T-helper 2 cell treated with Interferon-gamma antibody and Interleukin-4, amounts not matched to agents 100 ng/mL and 5 ng/mL, for 36 hours (primary cell): ENCODE measurements around the gene ASF1B. TPM values are rescaled to one million over a fixed set of nuclear protein-coding genes. Genes with fewer than 3 reads are reported as not detected.

ENCODE experiments used
- intact Hi-C: fragments of 100-400 bp; cut with micrococcal nuclease; formaldehyde crosslinking; loops from one replicate; pipeline ENCODE4 v1.15.1; 2023
- total RNA-seq: library from RNA; stranded (reverse); gene quantifications from 2 replicates; pipeline ENCODE4 v1.2.3, GENCODE V29; 2022

The ASF1B gene
- total RNA-seq, 1 donor from 2014 or later, result 114 TPM

DNA sequence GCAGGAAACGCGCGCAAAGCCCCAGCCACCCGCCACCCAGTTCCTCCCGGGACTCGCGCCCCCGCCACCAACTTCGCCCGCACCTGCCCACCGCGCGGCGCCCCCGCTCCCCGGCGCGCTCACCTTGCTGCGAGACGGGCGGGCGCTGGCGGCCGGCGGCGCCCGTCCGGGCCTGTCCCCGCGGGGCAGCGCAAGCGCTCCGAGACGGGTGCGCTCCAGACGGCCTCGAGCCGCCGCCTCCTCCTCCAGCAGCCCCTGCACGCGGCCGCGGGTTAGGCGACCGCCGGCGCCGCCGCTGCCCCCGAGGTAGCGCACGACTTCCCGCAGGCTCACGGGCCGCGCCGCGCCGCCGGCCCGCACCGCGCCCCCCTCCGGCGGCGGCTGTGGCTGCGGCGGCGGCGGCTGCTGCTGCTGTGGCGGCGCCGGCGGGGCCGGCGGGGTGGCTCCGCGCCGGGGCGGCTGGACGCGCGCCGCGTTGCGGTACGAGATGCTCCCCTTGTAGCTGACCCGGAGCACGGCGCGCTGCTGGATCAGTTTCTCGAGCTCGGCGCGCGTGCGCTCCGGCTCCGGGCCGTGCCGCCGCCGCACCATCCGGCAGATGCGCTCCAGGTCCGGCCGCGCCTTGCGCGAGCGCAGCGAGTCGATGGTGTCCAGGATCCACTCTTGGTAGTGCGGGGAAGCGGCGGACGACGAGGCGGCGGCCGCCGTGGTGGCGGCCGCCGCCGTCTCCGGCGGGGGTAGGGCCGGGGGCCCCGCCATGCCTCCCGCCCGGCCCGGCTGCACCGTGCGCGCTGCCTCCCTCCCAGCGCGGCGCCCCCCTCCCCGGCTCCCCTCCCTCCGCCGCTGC, 46.5 kb downstream of the ASF1B start:
- intact Hi-C loops, result loop anchor here (10.0 kb wide), 1 partner anchor 1145 kb away; the partner anchor contains the start of gene RAD23A

DNA sequence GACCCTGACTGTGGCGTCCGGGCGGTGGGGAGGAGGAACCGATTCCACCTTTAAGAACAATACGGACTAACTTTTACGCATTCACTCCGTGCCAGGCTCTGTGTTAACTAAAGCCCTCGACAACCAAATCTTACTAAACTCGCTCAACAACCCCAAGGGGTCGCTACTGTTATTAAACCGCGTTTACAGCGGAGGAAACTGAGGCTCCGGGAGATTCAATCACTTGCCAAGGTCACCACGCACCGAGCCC, 47.1 kb downstream of the ASF1B start:
- intact Hi-C loops, result loop anchor here (10.0 kb wide), 1 partner anchor 1145 kb away; the partner anchor contains the start of gene RAD23A

DNA sequence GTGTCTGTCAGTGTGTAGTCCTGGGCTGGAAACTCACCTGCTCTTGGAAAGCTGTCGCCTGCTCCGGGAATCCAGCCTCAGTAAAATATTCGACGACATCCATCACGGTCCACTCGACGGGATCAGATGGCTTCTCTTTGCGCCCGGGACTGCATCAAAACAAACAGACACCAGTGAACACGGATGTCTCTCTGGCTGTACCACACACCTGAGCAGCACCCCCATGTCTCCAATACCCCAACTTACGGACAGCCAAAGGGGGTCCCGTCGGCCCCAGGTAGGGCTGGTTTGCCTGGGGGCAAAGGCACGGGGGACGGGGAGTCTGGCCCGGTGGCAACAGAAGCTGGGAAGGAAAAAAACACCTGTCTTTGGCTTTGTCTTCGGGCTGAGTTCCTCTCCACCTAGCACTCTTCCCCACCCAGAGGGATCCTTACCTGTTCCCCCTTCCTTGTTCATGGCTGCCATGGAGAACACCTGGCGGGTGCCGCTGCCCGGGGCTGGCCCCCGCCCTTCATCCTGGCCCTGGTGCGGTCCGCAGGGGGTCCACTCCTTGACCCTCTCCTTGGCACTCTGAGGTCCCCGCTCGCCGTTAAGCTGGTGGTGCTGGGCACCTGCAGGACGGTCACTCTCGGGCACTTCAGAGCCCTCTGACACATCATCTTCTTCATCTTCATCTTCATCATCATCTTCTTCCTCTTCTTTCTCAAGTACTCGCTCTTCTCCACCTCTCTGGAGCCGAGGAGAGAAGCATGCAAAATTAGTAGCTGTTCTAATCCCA, 47.6 kb downstream of the ASF1B start:
- intact Hi-C loops, result loop anchor here (10.0 kb wide), 1 partner anchor 1144 kb away; the partner anchor contains the start of gene RAD23A

DNA sequence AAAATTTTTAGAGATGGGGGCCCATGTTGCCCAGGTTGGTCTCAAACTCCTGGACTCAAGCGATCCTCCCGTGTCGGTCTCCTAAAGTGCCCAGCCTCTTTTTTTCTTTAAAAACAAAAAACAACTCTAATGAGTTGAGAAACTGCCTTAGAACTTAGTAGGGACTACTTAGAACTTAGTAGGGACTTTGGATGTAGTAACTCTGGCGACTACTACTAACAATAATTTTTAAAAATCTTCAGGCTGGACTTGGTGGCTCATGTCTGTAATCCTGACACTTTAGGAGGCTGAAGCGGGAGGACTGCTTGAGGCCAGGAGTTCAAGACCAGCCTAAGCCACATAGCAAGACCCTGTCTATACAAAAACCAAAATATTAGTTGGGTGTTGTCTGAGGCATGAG, 50.3 kb downstream of the ASF1B start:
- intact Hi-C loops, result loop anchor here (10.0 kb wide), 1 partner anchor 1141 kb away; the partner anchor contains the start of gene RAD23A

DNA sequence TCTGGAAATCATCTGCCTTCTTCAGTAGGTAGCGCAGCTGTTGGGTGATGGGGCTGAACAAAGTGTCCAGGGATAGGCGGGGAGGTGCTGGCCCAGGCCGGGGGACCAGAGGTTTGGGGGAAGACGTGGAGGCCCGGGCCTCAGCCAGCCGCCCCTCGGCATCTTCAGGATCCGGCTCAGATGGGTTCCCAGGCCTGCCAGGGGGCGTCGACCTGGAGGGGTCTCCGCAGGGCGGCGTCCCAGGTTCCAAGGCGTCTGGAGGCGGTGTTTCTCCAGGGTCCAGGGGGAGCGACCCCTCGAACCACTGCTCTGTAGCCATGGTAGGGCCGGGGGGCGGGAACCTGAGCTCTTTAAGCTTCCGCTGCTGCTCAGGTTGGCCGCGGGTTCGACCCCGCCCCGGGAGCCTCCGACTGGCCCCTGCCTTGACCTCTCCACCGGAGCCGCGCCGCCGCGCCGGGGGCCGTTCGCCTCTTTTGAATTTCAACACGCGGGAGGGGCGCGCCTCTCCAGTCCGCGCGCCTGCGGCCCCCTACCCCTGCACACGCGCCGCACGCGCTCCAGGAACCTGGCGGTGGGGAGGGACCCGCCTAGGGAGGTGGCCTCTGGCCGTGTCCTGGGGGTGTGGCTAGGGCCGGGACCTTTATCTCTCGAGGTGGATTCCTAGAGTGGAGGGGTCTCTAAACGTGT, 50.9 kb downstream of the ASF1B start, which contains the start of gene C19orf67:
C19orf67 (minus strand) TSS at position 475 of the 687 bp plus-strand sequence; CDS start at position 319, 156 bp downstream.
- intact Hi-C loops, result loop anchor here (10.0 kb wide), 1 partner anchor 1141 kb away; the partner anchor contains the start of gene RAD23A

DNA sequence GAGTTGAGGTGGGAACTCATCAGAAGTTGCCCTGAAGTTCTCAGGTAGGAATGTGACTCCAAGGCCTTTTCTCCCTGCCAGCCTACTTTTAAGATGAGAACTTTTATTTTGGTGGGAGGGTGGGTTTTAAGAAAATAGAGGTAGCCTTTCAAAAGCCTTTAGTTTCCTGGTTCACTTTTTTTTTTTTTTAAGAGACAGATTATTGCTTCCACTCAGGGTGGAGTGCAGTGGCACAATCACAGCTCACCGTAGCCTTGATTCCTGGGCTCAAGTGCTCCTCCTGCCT, 53.8 kb downstream of the ASF1B start:
- intact Hi-C loops, result loop anchor here (5.0 to 10.0 kb wide), 2 partner anchors 310 to 1138 kb away; partner anchors contain the start of genes C19orf53 and RAD23A

DNA sequence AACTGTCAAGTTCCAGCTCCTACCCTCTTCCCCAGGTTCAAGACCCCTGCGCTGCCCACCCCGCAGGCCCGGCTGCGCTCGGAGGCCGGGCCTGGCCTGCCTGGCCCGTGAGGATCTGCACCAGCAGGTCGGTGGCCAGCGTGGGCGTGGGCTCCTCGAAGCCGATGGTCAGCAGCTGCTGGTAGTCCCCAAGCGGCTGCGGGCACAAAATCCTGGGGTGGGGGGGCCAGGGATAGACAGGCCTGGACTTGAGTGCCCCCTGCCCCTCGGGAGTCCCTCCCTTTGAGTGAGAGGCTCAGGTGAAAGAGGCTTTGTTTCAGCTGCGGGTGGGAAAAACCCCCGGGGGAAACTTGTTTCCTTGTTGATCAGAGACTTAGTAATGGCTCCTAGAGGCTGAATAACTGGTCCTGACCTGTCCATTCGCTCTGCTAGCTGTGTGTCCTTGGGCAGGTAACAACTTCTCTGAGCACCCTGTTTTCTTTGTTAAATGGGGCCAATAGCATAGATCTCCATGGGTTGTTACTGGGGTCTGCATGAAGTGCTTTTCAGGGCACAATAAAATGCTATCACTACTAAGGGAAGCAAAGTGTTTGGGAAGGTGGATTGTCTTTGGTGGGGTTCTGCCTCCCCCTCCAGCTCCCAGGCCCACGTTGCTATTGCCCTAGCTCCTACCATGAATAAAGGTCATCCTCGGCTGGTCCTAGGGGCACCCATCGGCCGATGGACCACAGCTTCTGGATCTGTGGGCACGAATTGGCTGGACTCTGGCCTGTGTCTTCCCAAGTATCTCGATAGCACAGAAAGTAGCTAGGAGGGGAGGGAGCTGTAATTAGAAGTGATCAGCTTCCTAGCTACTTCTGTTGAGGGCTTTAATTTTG, 54.4 kb downstream of the ASF1B start:
- intact Hi-C loops, result loop anchor here (1.0 to 10.0 kb wide), 7 partner anchors 9 to 1137 kb away; partner anchors contain the start of genes C19orf53, DCAF15, IER2 and PRKACA

DNA sequence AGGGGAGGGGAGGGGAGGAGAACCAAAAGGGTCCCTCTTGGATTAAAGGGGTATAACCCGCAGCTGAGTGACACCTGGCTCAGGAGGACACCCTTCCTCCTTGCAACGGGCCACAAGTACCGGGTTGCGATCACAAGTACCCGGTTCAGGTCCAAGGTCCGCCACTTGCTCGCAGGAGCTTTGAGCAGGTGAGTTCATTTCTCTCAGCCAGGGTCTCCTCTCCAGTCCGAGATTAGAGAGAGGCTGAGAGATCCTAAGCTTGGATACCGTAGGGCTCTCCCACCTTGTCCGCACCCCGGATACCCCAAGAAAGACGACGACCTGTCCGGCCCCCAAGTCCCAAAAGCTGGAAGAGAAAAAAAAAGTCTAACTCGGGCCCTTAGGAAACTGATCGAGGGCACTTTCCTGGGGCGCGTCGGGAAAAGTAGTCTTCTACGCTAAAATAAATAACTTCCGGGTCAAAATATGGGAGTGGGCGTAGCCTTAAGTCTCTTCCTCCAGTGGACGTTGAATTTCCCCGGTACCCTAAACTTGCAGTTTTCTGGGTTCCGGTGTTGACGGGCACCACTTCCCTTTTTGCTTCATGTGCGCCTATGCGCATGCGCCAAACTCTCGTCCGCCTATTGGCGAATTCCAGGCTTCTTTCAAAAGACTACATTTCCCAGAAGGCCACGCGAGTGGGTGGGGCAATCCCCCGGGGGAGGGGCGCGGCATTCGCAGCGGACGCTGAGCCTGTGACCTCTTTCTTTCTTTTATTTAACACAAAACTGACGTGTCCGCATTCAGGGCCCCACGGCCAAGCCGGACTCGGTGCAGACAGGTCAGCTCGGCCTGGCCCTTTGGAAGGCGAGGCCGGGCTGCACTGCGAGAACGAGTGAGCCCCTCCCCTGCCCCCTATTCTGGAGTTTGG, 55.2 kb downstream of the ASF1B start:
- intact Hi-C loops, result loop anchor here (1.0 to 10.0 kb wide), 7 partner anchors 10 to 1136 kb away; partner anchors contain the start of genes C19orf53, DCAF15, IER2 and PRKACA

DNA sequence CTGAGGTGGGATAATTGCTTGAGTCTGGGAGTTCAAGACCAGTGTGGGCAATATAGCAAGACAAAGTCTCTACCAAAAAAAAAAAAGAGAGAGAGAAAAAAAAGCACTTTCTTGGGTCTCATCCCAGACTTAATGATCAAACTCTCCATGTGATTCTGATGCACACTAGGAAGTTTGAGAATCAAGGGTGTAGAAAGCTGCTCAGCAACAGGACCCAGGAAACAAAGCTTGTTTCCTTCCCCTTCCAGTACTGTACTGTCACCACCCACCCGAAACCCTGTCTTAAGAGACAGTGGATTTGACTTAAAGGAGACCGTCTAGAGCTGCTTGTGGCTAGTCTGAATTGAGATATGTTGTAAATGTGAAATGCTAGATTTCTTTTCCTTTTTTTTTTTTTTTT, 58.0 kb downstream of the ASF1B start:
- intact Hi-C loops, result no loop called here

DNA sequence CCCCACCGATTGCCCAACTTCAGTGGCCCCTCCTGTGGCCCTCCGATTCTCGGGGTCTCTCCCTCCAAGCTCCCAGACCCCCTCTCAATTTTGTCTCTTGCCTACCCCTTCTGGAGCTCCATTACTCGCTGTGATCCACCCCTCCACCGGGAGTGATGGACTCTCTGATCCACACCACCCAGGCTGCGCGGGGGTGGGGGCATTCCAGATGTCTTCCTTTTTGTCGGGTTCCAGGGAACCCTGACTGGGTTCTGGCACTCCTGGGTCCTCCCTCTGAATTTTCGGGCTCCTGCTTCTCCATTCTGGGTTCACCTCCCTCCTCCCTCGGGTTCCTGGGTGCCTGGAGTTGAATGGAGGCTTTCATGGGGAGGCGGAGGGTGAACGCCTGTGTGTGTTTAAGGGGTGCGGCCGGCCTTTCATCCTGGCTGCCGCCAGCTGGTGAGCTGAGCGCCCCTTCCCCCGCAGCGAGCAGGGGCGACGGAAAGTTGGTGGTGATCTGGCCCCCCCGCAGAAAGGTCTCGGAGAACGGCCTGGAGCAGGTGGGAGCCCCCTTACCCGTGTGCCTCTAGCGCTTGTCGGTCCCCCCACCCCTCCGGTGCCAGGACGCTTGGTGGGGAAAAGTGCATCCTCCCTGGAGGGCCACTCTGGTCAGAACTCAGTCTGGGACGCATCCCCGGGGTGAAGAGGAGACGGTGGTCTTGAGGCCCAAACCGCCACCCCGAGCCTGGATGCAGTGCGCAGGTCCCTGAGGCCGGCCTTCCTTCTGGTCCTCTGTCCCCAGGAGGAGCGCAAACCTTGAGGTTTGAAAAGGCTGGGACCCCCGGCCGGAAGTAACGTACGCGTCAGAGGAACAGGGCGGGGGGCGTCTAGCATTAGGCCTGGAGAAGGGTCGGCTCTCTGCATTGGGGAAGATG, 62.2 kb downstream of the ASF1B start:
- intact Hi-C loops, result loop anchor here (1.0 to 5.0 kb wide), 4 partner anchors 62 to 444 kb away; partner anchors contain the start of genes ASF1B, DNAJB1 and RFX1

DNA sequence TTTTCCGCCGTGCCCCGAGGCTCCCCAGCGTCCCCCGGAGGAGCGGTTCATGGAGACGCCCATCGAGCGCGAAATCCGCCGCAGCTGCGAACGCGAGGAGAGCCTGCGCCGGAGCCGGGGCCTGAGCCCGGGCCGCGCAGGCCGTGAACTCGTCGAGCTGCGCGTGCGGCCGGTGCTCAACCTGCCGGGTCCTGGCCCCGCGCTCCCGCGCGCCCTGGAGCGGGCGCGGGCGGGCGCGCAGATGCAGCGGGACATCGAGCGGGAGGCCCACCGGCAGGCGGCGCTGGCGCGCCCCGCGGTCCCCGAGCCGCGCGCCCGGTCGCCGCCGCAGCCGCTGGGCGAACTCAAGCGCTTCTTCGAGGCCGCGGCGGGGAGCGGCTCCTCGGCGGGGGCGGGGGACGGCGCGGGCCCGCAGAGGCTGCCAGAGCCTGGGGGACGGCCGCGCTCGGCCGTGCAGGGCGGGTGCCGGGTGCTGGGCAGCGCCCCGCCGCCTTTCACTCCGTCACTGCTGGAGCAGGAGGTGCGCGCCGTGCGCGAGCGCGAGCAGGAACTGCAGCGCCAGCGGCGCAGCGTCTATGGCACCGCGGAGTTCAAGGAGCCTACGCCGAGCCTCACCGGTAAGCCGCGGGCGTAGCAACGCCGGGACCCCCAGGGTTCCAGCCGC, 63.0 kb downstream of the ASF1B start:
- intact Hi-C loops, result loop anchor here (1.0 to 5.0 kb wide), 4 partner anchors 63 to 445 kb away; partner anchors contain the start of genes ASF1B, DNAJB1 and RFX1

DNA sequence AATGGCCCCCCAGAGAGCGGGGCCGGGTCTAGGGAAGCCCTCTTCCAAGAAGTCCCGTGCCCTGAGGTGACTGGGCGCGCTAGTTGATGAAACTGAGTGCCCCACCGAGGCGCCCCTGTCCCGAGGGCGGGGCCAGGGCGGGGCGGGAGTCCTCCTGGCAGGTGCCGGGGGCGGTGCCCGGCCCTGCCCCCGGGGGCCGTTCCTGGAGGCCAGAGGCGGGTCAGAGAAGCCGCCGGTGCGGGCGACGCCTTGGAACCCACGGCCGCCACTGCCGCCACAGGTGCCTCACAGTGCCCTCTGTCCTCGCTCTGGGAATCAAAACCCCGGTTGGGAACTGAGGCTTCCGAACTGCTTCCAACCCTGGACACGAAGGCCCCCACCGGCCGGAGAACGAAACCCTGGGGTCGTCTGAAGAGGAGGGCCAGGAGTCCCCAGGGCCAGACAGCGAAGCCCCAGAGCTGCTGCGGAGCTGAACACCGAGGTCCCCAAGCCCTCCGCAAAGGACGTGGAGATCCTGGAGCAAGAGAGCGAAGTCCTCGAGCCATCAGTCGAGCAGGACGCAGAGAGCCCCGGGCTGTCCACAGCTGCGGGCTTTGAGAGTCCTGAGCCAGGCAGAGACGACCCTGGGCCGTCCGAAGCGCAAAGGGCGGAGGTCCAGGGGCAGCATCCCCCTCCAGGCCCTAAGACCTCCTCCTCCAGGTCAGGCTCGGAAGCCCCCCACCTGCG, 63.7 kb downstream of the ASF1B start, which contains the start of gene MISP3:
MISP3 (plus strand) TSS at position 252 of the 726 bp plus-strand sequence. CDS start 524 bp downstream, outside the sequence.
- intact Hi-C loops, result loop anchor here (1.0 to 5.0 kb wide), 4 partner anchors 64 to 446 kb away; partner anchors contain the start of genes ASF1B, DNAJB1 and RFX1

DNA sequence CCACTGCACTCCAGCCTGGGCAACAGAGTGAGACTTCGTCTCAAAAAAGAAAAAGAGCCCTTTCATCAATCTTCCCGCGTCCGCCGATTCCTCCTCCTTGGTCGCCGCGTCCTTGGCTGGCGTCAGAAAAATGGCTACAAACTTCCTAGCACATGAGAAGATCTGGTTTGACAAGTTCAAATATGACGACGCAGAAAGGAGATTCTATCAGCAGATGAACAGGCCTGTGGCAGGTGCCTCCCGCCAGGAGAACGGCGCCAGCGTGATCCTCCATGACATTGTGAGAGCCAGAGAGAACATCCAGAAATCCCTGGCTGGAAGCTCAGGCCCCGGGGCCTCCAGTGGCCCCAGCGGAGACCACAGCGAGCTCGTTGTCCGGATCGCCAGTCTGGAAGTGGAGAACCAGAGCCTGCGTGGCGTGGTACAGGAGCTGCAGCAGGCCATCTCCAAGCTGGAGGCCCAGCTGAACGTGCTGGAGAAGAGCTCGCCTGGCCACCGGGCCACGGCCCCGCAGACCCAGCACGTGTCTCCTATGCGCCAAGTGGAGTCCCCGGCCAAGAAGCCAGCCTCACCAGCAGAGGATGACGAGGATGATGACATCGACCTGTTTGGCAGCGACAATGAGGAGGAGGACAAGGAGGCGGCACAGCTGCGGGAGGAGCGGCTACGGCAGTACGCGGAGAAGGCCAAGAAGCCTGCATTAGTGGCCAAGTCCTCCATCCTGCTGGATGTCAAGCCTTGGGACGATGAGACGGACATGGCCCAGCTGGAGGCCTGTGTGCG, 65.9 kb downstream of the ASF1B start:
- intact Hi-C loops, result loop anchor here (5.0 kb wide), 1 partner anchor 63 kb away; the partner anchor contains the start of gene RFX1
